Lung (tissue), 12 donors: ENCODE results near the gene MAP2K7. TPM values are rescaled to one million over a fixed set of nuclear protein-coding genes. Genes with fewer than 3 reads are reported as not detected.

Experiments
- ATAC-seq: fragments of 200-7000 bp; cut with Tn5 transposase; one replicate; pipeline ENCODE4 v1.9.1; 2020; ENCODE audit warnings: moderate number of reproducible peaks; ENCODE audit not compliant: insufficient read depth, low FRiP score
- DNase-seq, 3 donors: peaks; one replicate each; pipeline ENCODE4 v3.0.0-alpha.2; 2013 to 2017
- H3K27ac ChIP-seq, 2 donors: one replicate each; pipeline ENCODE4 v1.5.1; 2013; ENCODE audit warnings: mild to moderate bottlenecking in 2 of 2, moderate library complexity in 2 of 2, control low read depth in 1 of 2, inconsistent platforms in 1 of 2, low read depth in 1 of 2, low read length in 1 of 2
- H3K27me3 ChIP-seq, 3 donors: one replicate each; pipeline ENCODE4 v1.5.1; 2013; ENCODE audit warnings: low read length in 2 of 3; ENCODE audit not compliant: control insufficient read depth in 3 of 3, insufficient read depth in 3 of 3
- H3K36me3 ChIP-seq, 4 donors: one replicate each; pipeline ENCODE4 v1.5.1; 2013; ENCODE audit warnings: low read length in 4 of 4, mild to moderate bottlenecking in 1 of 4, moderate library complexity in 1 of 4; ENCODE audit not compliant: control insufficient read depth in 4 of 4, insufficient read depth in 4 of 4
- H3K4me1 ChIP-seq, 5 donors: one replicate each; pipeline ENCODE4 v1.5.1; 2013; ENCODE audit warnings: low read length in 5 of 5, mild to moderate bottlenecking in 2 of 5, moderate library complexity in 1 of 5; ENCODE audit not compliant: control insufficient read depth in 5 of 5, insufficient read depth in 5 of 5
- H3K4me3 ChIP-seq: one replicate; pipeline ENCODE4 v1.5.1; 2013; ENCODE audit warnings: mild to moderate bottlenecking, control low read depth, moderate library complexity
- H3K9ac ChIP-seq, 2 donors: one replicate each; pipeline ENCODE4 v1.5.1; 2013; ENCODE audit warnings: low read length in 2 of 2, control low read depth in 1 of 2; ENCODE audit not compliant: insufficient read depth in 1 of 2
- H3K9me3 ChIP-seq, 4 donors: one replicate each; pipeline ENCODE4 v1.5.1; 2013; ENCODE audit warnings: low read length in 3 of 4, mild to moderate bottlenecking in 1 of 4, moderate library complexity in 1 of 4; ENCODE audit not compliant: control insufficient read depth in 4 of 4, insufficient read depth in 3 of 4
- WGBS, 2 donors: extraction: QIAGEN DNeasy Blood & Tissue Kit; methylation state at CpG; one replicate each; pipeline ENCODE4 v1.1.7; 2013; 5-methylcytosine and 5-hydroxymethylcytosine counted together
- polyA plus RNA-seq, 2 donors: library from polyadenylated mRNA; stranded (reverse); fragments of 200-250 nt; gene quantifications; one replicate each; pipeline ENCODE4 v1.2.1, GENCODE V29; 2013
- total RNA-seq, 2 donors: library from RNA; depleted of rRNA in 1 of 2; stranded (reverse); fragments of >200 nt in 1 of 2; gene quantifications; one replicate each; pipeline ENCODE4 v1.2.1, GENCODE V29; 2014 to 2021
- TF ChIP-seq, protein P1 (sequence below): IDR thresholded peaks from 2 replicates; pipeline ENCODE4 v1.5.1; 2012; ENCODE audit warnings: mild to moderate bottlenecking; ENCODE audit errors: control extremely low read depth, extremely low read depth
- donor health status: control.
- donor health status: control.
- donor health status: Bipolar disorder and iron deficiency.
- donor health status: healthy.
- donor health status: DM: yes; HTN: yes; CAD: no.

The MAP2K7 gene
- total and polyA plus RNA-seq, 4 donors: 17.8 to 41.7 (median 23.4) TPM

GRCh38 chr19:7867092-7867844, 36.4 kb upstream of the MAP2K7 start:
- Histone ChIP-seq H3K27me3 (peaks cover 0 to 15% (median 8%) of the 10 kb centered on the region in 3 donors), H3K4me1 (peaks cover 0 to 22% (median 8%) of the 10 kb centered on the region in 5 donors), H3K27ac (no peak overlapping the region), H3K9ac (no peak overlapping the region), H3K4me3 (no peak overlapping the region), H3K36me3 (no peaks in the 10 kb centered on the region), H3K9me3 (peaks cover 0 to 8% (median 0%) of the 10 kb centered on the region in 4 donors)
- no peak for DNase-seq
- ATAC-seq: no peak
- WGBS, 2 donors: 88 to 91% methylated on average over 9 of the region's 9 CpGs
- TF ChIP-seq, protein P1, sequence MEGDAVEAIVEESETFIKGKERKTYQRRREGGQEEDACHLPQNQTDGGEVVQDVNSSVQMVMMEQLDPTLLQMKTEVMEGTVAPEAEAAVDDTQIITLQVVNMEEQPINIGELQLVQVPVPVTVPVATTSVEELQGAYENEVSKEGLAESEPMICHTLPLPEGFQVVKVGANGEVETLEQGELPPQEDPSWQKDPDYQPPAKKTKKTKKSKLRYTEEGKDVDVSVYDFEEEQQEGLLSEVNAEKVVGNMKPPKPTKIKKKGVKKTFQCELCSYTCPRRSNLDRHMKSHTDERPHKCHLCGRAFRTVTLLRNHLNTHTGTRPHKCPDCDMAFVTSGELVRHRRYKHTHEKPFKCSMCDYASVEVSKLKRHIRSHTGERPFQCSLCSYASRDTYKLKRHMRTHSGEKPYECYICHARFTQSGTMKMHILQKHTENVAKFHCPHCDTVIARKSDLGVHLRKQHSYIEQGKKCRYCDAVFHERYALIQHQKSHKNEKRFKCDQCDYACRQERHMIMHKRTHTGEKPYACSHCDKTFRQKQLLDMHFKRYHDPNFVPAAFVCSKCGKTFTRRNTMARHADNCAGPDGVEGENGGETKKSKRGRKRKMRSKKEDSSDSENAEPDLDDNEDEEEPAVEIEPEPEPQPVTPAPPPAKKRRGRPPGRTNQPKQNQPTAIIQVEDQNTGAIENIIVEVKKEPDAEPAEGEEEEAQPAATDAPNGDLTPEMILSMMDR: no peak

- Histone ChIP-seq H3K27me3 (peaks cover 0 to 22% (median 15%) of the 10 kb centered on the region in 3 donors), H3K4me3 (no peak overlapping the region), H3K9me3 (peaks cover 0 to 6% (median 0%) of the 10 kb centered on the region in 4 donors), H3K36me3 (no peaks in the 10 kb centered on the region), H3K27ac (no peak overlapping the region), H3K9ac (no peak overlapping the region), H3K4me1 (peaks cover 0 to 26% (median 12%) of the 10 kb centered on the region in 5 donors)
- DNase-seq (no peak), ATAC-seq (no peak)
- WGBS, 2 donors: 25 to 32% methylated on average over 21 of the region's 21 CpGs
- TF ChIP-seq, protein P1: no peak
Measured at GRCh38 chr19:7868326-7868670, 35.4 kb upstream of the MAP2K7 start.

GRCh38 chr19:7868671-7869452, 34.8 kb upstream of the MAP2K7 start:
- ATAC-seq (peak; percentile 73), DNase-seq (peak; percentile 59 to 75 (median 71))
- peaks cover 0 to 26% (median 12%) of the 10 kb centered on the region in 5 donors for H3K4me1 ChIP-seq
- TF ChIP-seq, protein P1: peak; percentile 52
- H3K27ac ChIP-seq: peak overlapping the region in 1 of 2 donors; percentile 71
- H3K9me3 ChIP-seq: peaks cover 0 to 1% (median 0%) of the 10 kb centered on the region in 4 donors
- peaks cover 0 to 26% (median 18%) of the 10 kb centered on the region in 3 donors for H3K27me3 ChIP-seq
- H3K36me3 ChIP-seq: no peaks in the 10 kb centered on the region
- no peak overlapping the region for H3K9ac ChIP-seq
- WGBS, 2 donors: 3 to 5% methylated on average over 43 to 67 of the region's 67 CpGs
- H3K4me3 ChIP-seq: no peak overlapping the region
